Fibroblast of lung (primary cell): ENCODE data around the gene ANKRD31. TPM values are rescaled to one million over a fixed set of nuclear protein-coding genes. Genes with fewer than 3 reads are reported as not detected.

Experiments used
- DNase-seq, 2 donors: peaks; one replicate each; pipeline versions ENCODE4 v3.0.0 to v3.0.0-alpha.2; 2010; ENCODE audit warnings: low read depth in 2 of 2
- H2AFZ ChIP-seq: 2 replicates; pipeline ENCODE4 v1.5.1; 2012; ENCODE audit warnings: low read length, control low read depth, inconsistent platforms
- H3K27ac ChIP-seq: 2 replicates; pipeline ENCODE4 v1.5.1; 2011; ENCODE audit warnings: low read length, control low read depth; ENCODE audit not compliant: insufficient read depth
- H3K27me3 ChIP-seq: 2 replicates; pipeline ENCODE4 v1.5.1; 2011; ENCODE audit warnings: mild to moderate bottlenecking, low read length; ENCODE audit not compliant: control insufficient read depth, insufficient read depth
- H3K36me3 ChIP-seq: 2 replicates; pipeline ENCODE4 v1.5.1; 2011; ENCODE audit warnings: low read length; ENCODE audit not compliant: control insufficient read depth, insufficient read depth
- H3K4me1 ChIP-seq: 2 replicates; pipeline ENCODE4 v1.5.1; 2011; ENCODE audit warnings: low read length; ENCODE audit not compliant: control insufficient read depth, insufficient read depth; ENCODE audit errors: extremely low read depth
- H3K4me2 ChIP-seq: 2 replicates; pipeline ENCODE4 v1.5.1; 2011; ENCODE audit warnings: low read length, control low read depth; ENCODE audit not compliant: insufficient read depth; ENCODE audit errors: extremely low read depth
- H3K4me3 ChIP-seq, 4 experiments: fragments of 200-600 bp in 1 of 4; sonication (generic) in 1 of 4; replicated peaks in 1 of 4; 2 replicates each; pipeline ENCODE4 v1.5.1; 2011 to 2016; ENCODE audit warnings: low read length in 4 of 4, low read depth in 3 of 4, mild to moderate bottlenecking in 3 of 4, control low read depth in 2 of 4, inconsistent platforms in 1 of 4, mixed read lengths in 1 of 4; ENCODE audit not compliant: insufficient read depth in 1 of 4; ENCODE audit errors: control extremely low read depth in 1 of 4
- H3K79me2 ChIP-seq: 2 replicates; pipeline ENCODE4 v1.5.1; 2012; ENCODE audit warnings: mild to moderate bottlenecking, low read length, inconsistent platforms; ENCODE audit not compliant: control insufficient read depth, insufficient read depth
- H3K9ac ChIP-seq: 2 replicates; pipeline ENCODE4 v1.5.1; 2011; ENCODE audit warnings: mild to moderate bottlenecking, low read length, control low read depth; ENCODE audit not compliant: insufficient read depth
- H3K9me3 ChIP-seq: 2 replicates; pipeline ENCODE4 v1.5.1; 2012; ENCODE audit warnings: low read depth, low read length; ENCODE audit not compliant: control insufficient read depth, insufficient read depth
- H4K20me1 ChIP-seq: 2 replicates; pipeline ENCODE4 v1.5.1; 2011; ENCODE audit warnings: low read length; ENCODE audit not compliant: control insufficient read depth, insufficient read depth; ENCODE audit errors: extremely low read depth
- EZH2 ChIP-seq: IDR thresholded peaks from 2 replicates; pipeline ENCODE4 v1.5.1; 2012; ENCODE audit warnings: low read length, control low read depth, mild to moderate bottlenecking; ENCODE audit errors: missing control alignments
- polyA plus RNA-seq, 2 donors: library from polyadenylated mRNA; depleted of rRNA in 1 of 2; stranded (reverse) in 1 of 2; unstranded in 1 of 2; fragments of >200 nt; gene quantifications; 2 replicates each; pipeline ENCODE4 v1.2.1, GENCODE V29; 2011 to 2012; ENCODE audit warnings: missing spikeins in 1 of 2
- total RNA-seq: library from RNA; depleted of rRNA; stranded (reverse); fragments of >200 nt; gene quantifications from 2 replicates; pipeline ENCODE4 v1.2.1, GENCODE V29; 2014
- TF ChIP-seq, protein P1 (sequence below), 2 donors: IDR thresholded peaks in 1 of 2; conservative IDR thresholded peaks in 1 of 2; 1 replicate in 1 of 2; 2 replicates in 1 of 2; pipeline ENCODE4 v1.5.1; 2011 to 2012; ENCODE audit warnings: low read length in 2 of 2, control low read depth in 1 of 2, inconsistent platforms in 1 of 2, low read depth in 1 of 2, mild to moderate bottlenecking in 1 of 2

ANKRD31 gene
- total and polyA plus RNA-seq, 2 donors (not counting 1 experiment from before 2014, with no cell fraction given): 0.05 to 0.33 TPM

DNA sequence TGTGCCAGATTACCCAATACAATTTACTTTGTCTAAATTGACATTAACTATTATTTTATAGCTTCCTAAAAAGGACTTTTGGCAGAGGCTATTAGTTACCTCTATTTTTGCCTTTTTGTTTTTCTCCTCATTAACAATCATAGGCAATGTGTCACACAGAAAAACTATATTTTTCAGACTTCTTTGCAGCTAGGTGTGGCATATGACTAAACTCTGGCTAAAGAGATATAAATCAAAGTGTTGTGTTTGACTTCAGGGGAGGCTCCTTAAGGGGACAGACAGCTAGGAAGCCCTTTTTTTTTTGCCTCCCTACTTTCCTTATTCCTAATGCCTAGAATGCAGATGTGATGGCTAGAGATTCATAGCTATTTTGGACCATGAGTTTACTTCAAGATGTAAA is 164.6 kb downstream of the ANKRD31 start:
- H3K27me3 ChIP-seq: no peaks in the 10 kb centered on the region
- no peak for TF ChIP-seq EZH2
- TF ChIP-seq, protein P1, sequence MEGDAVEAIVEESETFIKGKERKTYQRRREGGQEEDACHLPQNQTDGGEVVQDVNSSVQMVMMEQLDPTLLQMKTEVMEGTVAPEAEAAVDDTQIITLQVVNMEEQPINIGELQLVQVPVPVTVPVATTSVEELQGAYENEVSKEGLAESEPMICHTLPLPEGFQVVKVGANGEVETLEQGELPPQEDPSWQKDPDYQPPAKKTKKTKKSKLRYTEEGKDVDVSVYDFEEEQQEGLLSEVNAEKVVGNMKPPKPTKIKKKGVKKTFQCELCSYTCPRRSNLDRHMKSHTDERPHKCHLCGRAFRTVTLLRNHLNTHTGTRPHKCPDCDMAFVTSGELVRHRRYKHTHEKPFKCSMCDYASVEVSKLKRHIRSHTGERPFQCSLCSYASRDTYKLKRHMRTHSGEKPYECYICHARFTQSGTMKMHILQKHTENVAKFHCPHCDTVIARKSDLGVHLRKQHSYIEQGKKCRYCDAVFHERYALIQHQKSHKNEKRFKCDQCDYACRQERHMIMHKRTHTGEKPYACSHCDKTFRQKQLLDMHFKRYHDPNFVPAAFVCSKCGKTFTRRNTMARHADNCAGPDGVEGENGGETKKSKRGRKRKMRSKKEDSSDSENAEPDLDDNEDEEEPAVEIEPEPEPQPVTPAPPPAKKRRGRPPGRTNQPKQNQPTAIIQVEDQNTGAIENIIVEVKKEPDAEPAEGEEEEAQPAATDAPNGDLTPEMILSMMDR (conservative IDR thresholded peaks at IDR 0.05 in 1 of 2, IDR thresholded peaks at IDR 0.05 in 1 of 2; ENCODE audit: low read depth in 1 of 2, low read length in 2 of 2): no peak
- H3K79me2 ChIP-seq: no peaks in the 10 kb centered on the region
- H4K20me1 ChIP-seq: no peaks in the 10 kb centered on the region
- no peak for DNase-seq
- no peak overlapping the region for H3K9ac ChIP-seq
- H2AFZ ChIP-seq: no peak overlapping the region
- H3K36me3 ChIP-seq: no peaks in the 10 kb centered on the region
- H3K4me3 ChIP-seq: no peak overlapping the region
- H3K4me2 ChIP-seq: no peak overlapping the region
- no peak overlapping the region for H3K27ac ChIP-seq
- H3K9me3 ChIP-seq: no peaks in the 10 kb centered on the region
- no peaks in the 10 kb centered on the region for H3K4me1 ChIP-seq

DNA sequence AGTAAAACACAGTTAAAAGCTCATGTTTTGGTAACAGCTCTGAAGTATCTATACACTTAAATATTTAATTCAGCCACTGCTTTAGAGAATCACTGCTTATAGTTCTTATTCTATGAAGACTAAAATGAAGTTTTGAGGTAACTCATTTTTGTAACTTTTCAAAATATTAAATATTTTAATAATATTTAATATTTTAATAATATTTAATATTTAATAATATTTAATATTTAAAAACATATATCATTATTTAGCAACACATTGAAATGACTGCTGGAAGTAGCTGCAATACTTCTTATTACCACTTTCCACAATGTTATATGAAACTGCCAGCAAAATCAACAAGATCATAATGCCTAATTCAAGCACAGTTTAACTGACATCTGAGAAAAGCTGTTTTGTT is 165.6 kb downstream of the ANKRD31 start:
- H3K4me1 ChIP-seq: no peaks in the 10 kb centered on the region
- no peaks in the 10 kb centered on the region for H3K27me3 ChIP-seq
- H3K9ac ChIP-seq: no peak overlapping the region
- H4K20me1 ChIP-seq: no peaks in the 10 kb centered on the region
- no peak overlapping the region for H3K4me3 ChIP-seq
- no peak overlapping the region for H3K27ac ChIP-seq
- H2AFZ ChIP-seq: no peak overlapping the region
- H3K4me2 ChIP-seq: no peak overlapping the region
- H3K36me3 ChIP-seq: no peaks in the 10 kb centered on the region
- no peaks in the 10 kb centered on the region for H3K9me3 ChIP-seq
- no peak for DNase-seq
- no peak for TF ChIP-seq EZH2
- TF ChIP-seq, protein P1 (conservative IDR thresholded peaks at IDR 0.05 in 1 of 2, IDR thresholded peaks at IDR 0.05 in 1 of 2; ENCODE audit: low read depth in 1 of 2, low read length in 2 of 2): no peak
- H3K79me2 ChIP-seq: no peaks in the 10 kb centered on the region

GRCh38 chr5:75067434-75067833 is 169.2 kb downstream of the ANKRD31 start:
- no peak for DNase-seq
- H2AFZ ChIP-seq: no peak overlapping the region
- no peaks in the 10 kb centered on the region for H3K36me3 ChIP-seq
- no peak overlapping the region for H3K27ac ChIP-seq
- no peak for TF ChIP-seq EZH2
- TF ChIP-seq, protein P1 (conservative IDR thresholded peaks at IDR 0.05 in 1 of 2, IDR thresholded peaks at IDR 0.05 in 1 of 2; ENCODE audit: low read depth in 1 of 2, low read length in 2 of 2): no peak
- no peaks in the 10 kb centered on the region for H3K79me2 ChIP-seq
- no peak overlapping the region for H3K4me2 ChIP-seq
- no peaks in the 10 kb centered on the region for H3K27me3 ChIP-seq
- no peaks in the 10 kb centered on the region for H4K20me1 ChIP-seq
- H3K9ac ChIP-seq: no peak overlapping the region
- H3K4me3 ChIP-seq: no peak overlapping the region
- no peaks in the 10 kb centered on the region for H3K9me3 ChIP-seq
- H3K4me1 ChIP-seq: no peaks in the 10 kb centered on the region
